K562 (cell line): ENCODE data around the gene OXSM. TPM values are rescaled to one million over a fixed set of nuclear protein-coding genes. Genes with fewer than 3 reads are reported as not detected.

ENCODE experiments used
- ATAC-seq: fragments of 200-7000 bp; cut with Tn5 transposase; 3 replicates; pipeline ENCODE4 v1.9.1; 2020; ENCODE audit warnings: moderate library complexity
- BruUV-seq: library from RNA; stranded (reverse); fragments of 400-500 nt; replicated peaks from 2 replicates; lab custom pipeline; 2021; lab: Mats Ljungman, UMichigan
- CTCF ChIA-PET: fragments of 300-600 bp; formaldehyde crosslinking; extraction: SDS; loops from one replicate; lab custom pipeline; 2021; ENCODE audit warnings: low intra/inter-chr PET ratio; lab: Yijun Ruan, JAX
- POLR2A ChIA-PET: fragments of 300-600, 350-650 bp; sonication (Branson Sonifier 250); formaldehyde crosslinking; extraction: SDS; loops from one replicate; lab custom pipeline; 2021; ENCODE audit warnings: antibody characterized with exemption, inconsistent platforms; lab: Yijun Ruan, JAX
- DNase-seq, 4 experiments: peaks; one replicate each; pipeline versions ENCODE4 v3.0.0 to v3.0.0-alpha.2; 2011 to 2018; ENCODE audit warnings: low spot score in 3 of 4, mixed read lengths in 3 of 4; ENCODE audit errors: extremely low read depth in 1 of 4
- FAIRE-seq: peaks from 2 replicates; lab custom pipeline; 2011; peaks lifted over from hg19 to GRCh38; lab: Jason Lieb, UNC
- H2AFZ ChIP-seq: 2 replicates; pipeline ENCODE4 v1.6.0; 2011; ENCODE audit warnings: low read depth, low read length, control low read depth, inconsistent platforms
- H3K27ac ChIP-seq: fragments of 200-600 bp; 3 replicates; pipeline ENCODE4 v1.8.0; 2011; ENCODE audit warnings: low read depth, mild to moderate bottlenecking, control low read depth, inconsistent platforms, low read length, moderate library complexity, mixed read lengths; ENCODE audit errors: extremely low read depth
- H3K27me3 ChIP-seq, 2 experiments: fragments of 300-600 bp in 1 of 2; 2 replicates in 1 of 2; 3 replicates in 1 of 2; pipeline versions ENCODE4 v1.6.0 to v1.8.0; 2011; ENCODE audit warnings: inconsistent platforms in 2 of 2, low read length in 2 of 2, mild to moderate bottlenecking in 1 of 2, mixed read lengths in 1 of 2, moderate library complexity in 1 of 2; ENCODE audit not compliant: control insufficient read depth in 2 of 2, insufficient read depth in 2 of 2
- H3K36me3 ChIP-seq: fragments of 300-600 bp; 3 replicates; pipeline ENCODE4 v1.8.0; 2011; ENCODE audit warnings: mild to moderate bottlenecking, low read length, inconsistent platforms; ENCODE audit not compliant: control insufficient read depth, insufficient read depth
- H3K4me1 ChIP-seq, 2 experiments: fragments of 200-600 bp in 1 of 2; replicated peaks in 1 of 2; 2 replicates in 1 of 2; 3 replicates in 1 of 2; pipeline versions ENCODE4 v1.5.1 to v1.8.0; 2011; ENCODE audit warnings: inconsistent platforms in 2 of 2, low read length in 2 of 2, mild to moderate bottlenecking in 1 of 2, mixed read lengths in 1 of 2, moderate library complexity in 1 of 2; ENCODE audit not compliant: control insufficient read depth in 2 of 2, insufficient read depth in 2 of 2
- H3K4me2 ChIP-seq: 2 replicates; pipeline ENCODE4 v1.6.1; 2011; ENCODE audit warnings: low read length, control low read depth, inconsistent platforms, mixed read lengths; ENCODE audit not compliant: insufficient read depth
- H3K4me3 ChIP-seq: fragments of 200-600 bp; sonication (generic), shearing (Covaris generic); 2 replicates; pipeline ENCODE4 v1.5.1; 2016; ENCODE audit warnings: control low read depth, inconsistent platforms
- H3K79me2 ChIP-seq: fragments of 200-600 bp; 3 replicates; pipeline ENCODE4 v1.8.0; 2011; ENCODE audit warnings: low read length, inconsistent platforms; ENCODE audit not compliant: control insufficient read depth, insufficient read depth
- H3K9ac ChIP-seq, 2 experiments: 2 replicates each; pipeline versions ENCODE4 v1.6.0 to v1.6.1; 2011; ENCODE audit warnings: low read depth in 2 of 2, low read length in 2 of 2, control low read depth in 1 of 2, inconsistent platforms in 1 of 2, mild to moderate bottlenecking in 1 of 2, mixed read lengths in 1 of 2; ENCODE audit not compliant: insufficient read depth in 1 of 2
- H3K9me1 ChIP-seq: one replicate; pipeline ENCODE4 v1.6.0; 2011; ENCODE audit warnings: inconsistent platforms, mild to moderate bottlenecking, low read length, moderate library complexity; ENCODE audit not compliant: control insufficient read depth, insufficient read depth
- H3K9me3 ChIP-seq: replicated peaks from 2 replicates; pipeline ENCODE4 v1.5.1; 2011; ENCODE audit warnings: low read depth, low read length, inconsistent platforms; ENCODE audit not compliant: control insufficient read depth, insufficient read depth
- H4K20me1 ChIP-seq: replicated peaks from 2 replicates; pipeline ENCODE4 v1.6.1; 2011; ENCODE audit warnings: low read length, inconsistent platforms, mixed read lengths; ENCODE audit not compliant: control insufficient read depth, insufficient read depth
- BCL6 ChIP-seq: fragments of 250-450 bp; sonication (Bioruptor Pico); IDR thresholded peaks from 2 replicates; pipeline ENCODE4 v1.4.0; 2020
- CREM ChIP-seq: IDR thresholded peaks from 2 replicates; pipeline ENCODE4 v1.6.1; 2014; ENCODE audit warnings: antibody characterized with exemption, low read depth
- ELK3 ChIP-seq: fragments of 450-650 bp; formaldehyde crosslinking; IDR thresholded peaks from 2 replicates; pipeline ENCODE4 v1.4.0; 2020; ENCODE audit warnings: mild to moderate bottlenecking
- EP300 ChIP-seq: IDR thresholded peaks from 2 replicates; pipeline ENCODE4 v1.6.1; 2012; ENCODE audit warnings: low read length, improper control_type of control experiment
- GABPA ChIP-seq: fragments of 200-800 bp; sonication (Bioruptor generic); conservative IDR thresholded peaks from 2 replicates; pipeline ENCODE4 v1.6.1; 2016; ENCODE audit warnings: low read depth, missing genetic modification characterization, missing compliant biosample characterization
- GATA2 ChIP-seq: sonication (generic); formaldehyde crosslinking; IDR thresholded peaks from 2 replicates; pipeline ENCODE4 v1.4.0; 2020; ENCODE audit warnings: mild to moderate bottlenecking, missing genetic modification reagents
- HDAC3 ChIP-seq: fragments of 450-650 bp; IDR thresholded peaks from 2 replicates; pipeline ENCODE4 v1.6.1; 2018; ENCODE audit warnings: borderline replicate concordance, mild to moderate bottlenecking, moderate library complexity; ENCODE audit not compliant: partially characterized antibody
- NFATC3 ChIP-seq: fragments of 450-650 bp; IDR thresholded peaks from 2 replicates; pipeline ENCODE4 v1.6.1; 2017; ENCODE audit warnings: mild to moderate bottlenecking
- POLR2AphosphoS5 ChIP-seq: IDR thresholded peaks from 2 replicates; pipeline ENCODE4 v1.6.1; 2011; ENCODE audit warnings: mild to moderate bottlenecking, low read depth, low read length, moderate library complexity; ENCODE audit not compliant: control insufficient read depth, insufficient read depth
- POLR2G ChIP-seq: fragments of 200-400 bp; formaldehyde crosslinking; IDR thresholded peaks from 2 replicates; pipeline ENCODE4 v1.6.1; 2017; ENCODE audit warnings: low read depth, mild to moderate bottlenecking, antibody characterized with exemption, low read length, moderate library complexity
- SIRT6 ChIP-seq: IDR thresholded peaks from one replicate; pipeline ENCODE4 v1.6.1; 2012; ENCODE audit warnings: low read depth, mild to moderate bottlenecking, control low read depth, inconsistent platforms, low read length, moderate library complexity
- SLC30A9 ChIP-seq: fragments of 250-450 bp; sonication (Bioruptor Pico); IDR thresholded peaks from 2 replicates; pipeline ENCODE4 v1.8.0; 2022; ENCODE audit warnings: mild to moderate bottlenecking, moderate library complexity
- STAT5A ChIP-seq: IDR thresholded peaks from 2 replicates; pipeline ENCODE4 v1.6.1; 2012; ENCODE audit warnings: low read length, inconsistent platforms, borderline replicate concordance
- TCF3 ChIP-seq: sonication (generic); formaldehyde crosslinking; IDR thresholded peaks from 2 replicates; pipeline ENCODE4 v1.4.0; 2020; ENCODE audit warnings: mild to moderate bottlenecking, missing genetic modification reagents
- TCFL5 ChIP-seq: fragments of 250-450 bp; sonication (Bioruptor Pico); conservative IDR thresholded peaks from 2 replicates; pipeline ENCODE4 v1.6.1; 2021; ENCODE audit warnings: mild to moderate bottlenecking, moderate library complexity, matching md5 sums
- ZBTB2 ChIP-seq: fragments of 450-650 bp; IDR thresholded peaks from 2 replicates; pipeline ENCODE4 v1.6.1; 2016; ENCODE audit warnings: antibody characterized with exemption
- ZBTB9 ChIP-seq: fragments of 450-650 bp; formaldehyde crosslinking; IDR thresholded peaks from 2 replicates; pipeline ENCODE4 v1.4.0; 2020; ENCODE audit warnings: mild to moderate bottlenecking, moderate library complexity
- ZFP36 ChIP-seq: fragments of 150-350 bp; IDR thresholded peaks from 2 replicates; pipeline ENCODE4 v1.6.1; 2018; ENCODE audit warnings: low read length, low read depth; ENCODE audit not compliant: partially characterized antibody
- ZFX ChIP-seq: sonication (generic); formaldehyde crosslinking; IDR thresholded peaks from 2 replicates; pipeline ENCODE4 v1.8.0; 2022; ENCODE audit warnings: mild to moderate bottlenecking, missing genetic modification reagents, moderate library complexity
- WGBS: fragments of 100-300 bp; shearing (Covaris generic); methylation state at CpG from one replicate; pipeline ENCODE4 v1.1.6; 2016; ENCODE audit warnings: low coverage, mixed read lengths; ENCODE audit not compliant: insufficient coverage; ENCODE audit errors: missing lambda C conversion rate; 5-methylcytosine and 5-hydroxymethylcytosine counted together
- in situ Hi-C: fragments of 300-500 bp; cut with MboI; formaldehyde crosslinking; loops from 4 replicates; pipeline ENCODE4 v1.15.0; 2018; ENCODE audit warnings: inconsistent platforms, mixed read lengths
- intact Hi-C: fragments of 100-400 bp; cut with micrococcal nuclease; formaldehyde crosslinking; loops from 2 replicates; pipeline ENCODE4 v1.14.2; 2022
- polyA plus RNA-seq, 8 experiments: library from polyadenylated mRNA; depleted of rRNA in 4 of 8; stranded (reverse) in 5 of 8; unstranded in 3 of 8; fragments of >200 nt; fragmentation: Nextera tagmentation in 2 of 8; fragmentation: Illumina TruSeq in 1 of 8; extraction: Ambion mirVana in 2 of 8; extraction: Trizol in 1 of 8; gene quantifications; 2 replicates each; pipeline versions ENCODE4 v1.2.1 to v1.2.3, GENCODE V29; 2011 to 2014; ENCODE audit warnings: inconsistent platforms in 1 of 8, missing spikeins in 1 of 8
- total RNA-seq, 7 experiments: library from RNA; depleted of rRNA in 6 of 7; stranded (reverse); fragments of >200 nt in 6 of 7; fragmentation: Illumina TruSeq in 2 of 7; extraction: Trizol in 2 of 7; gene quantifications; 2 replicates each; pipeline versions ENCODE4 v1.2.1 to v1.2.3, GENCODE V29; 2011 to 2021; ENCODE audit warnings: low replicate concordance in 1 of 7

Gene OXSM
- total and polyA plus RNA-seq, 9 of the 15 experiments (the other 6 are each of a cell fraction or from before 2014, with no cell fraction given): 24.0 to 107 (median 34.0) TPM

DNA sequence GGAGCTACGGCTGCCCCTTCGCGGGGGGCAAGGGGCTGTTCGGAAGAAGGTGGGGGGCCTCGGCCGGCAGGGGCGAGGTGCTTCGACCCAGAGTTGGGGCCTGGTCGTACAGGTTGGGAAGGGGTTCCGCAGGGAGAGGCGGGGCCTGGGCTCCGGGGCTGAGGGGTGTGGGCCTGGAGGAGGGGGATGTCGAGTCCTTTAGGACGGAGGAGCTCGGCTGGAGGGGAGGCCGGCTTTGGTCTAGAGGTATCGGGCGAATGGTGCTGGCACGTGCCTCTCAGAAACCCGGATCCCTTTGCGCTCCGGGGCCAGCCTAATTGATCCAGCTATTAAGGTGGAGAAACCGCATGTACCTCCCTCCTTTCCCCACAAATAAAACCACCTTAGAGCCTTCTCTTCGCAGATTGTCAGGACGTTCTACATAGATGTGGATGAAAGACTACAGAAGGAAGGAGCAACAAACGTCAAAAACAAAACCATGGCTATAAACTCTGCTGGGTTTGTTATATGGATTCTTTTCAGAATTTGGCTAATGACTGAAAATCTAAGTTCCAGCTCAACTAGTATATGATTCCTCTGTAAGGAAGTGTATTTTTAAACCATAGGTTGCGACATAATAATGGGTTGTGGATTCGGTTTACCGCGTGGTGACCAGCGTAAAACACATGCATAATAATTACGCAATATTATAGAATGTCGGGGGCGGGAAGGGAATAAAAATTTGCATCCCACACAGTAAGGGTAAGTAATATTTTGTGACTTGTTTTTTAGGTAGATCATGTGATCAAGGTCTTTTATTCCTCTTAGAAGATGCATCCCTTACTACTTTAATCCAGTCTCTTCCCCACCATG, 6.0 kb upstream of the OXSM start:
- CTCF ChIA-PET: no interaction called here
- Histone ChIP-seq H3K27ac (peak overlapping the region; percentile 63), H3K36me3 (peaks cover 11% of the 10 kb centered on the region), H3K4me2 (peak overlapping the region; percentile 76), H3K4me1 (peaks cover 12 to 39% of the 10 kb centered on the region in 2 experiments; a peak in 4 of 5 replicates), H3K4me3 (peak overlapping the region; percentile 85), H3K9me1 (no peaks in the 10 kb centered on the region), H3K9me3 (no peaks in the 10 kb centered on the region), H4K20me1 (no peaks in the 10 kb centered on the region), H3K9ac (peak overlapping the region; percentile 64 to 94), H2AFZ (peak overlapping the region; percentile 71), H3K27me3 (no peaks in the 10 kb centered on the region), H3K79me2 (peaks cover 78% of the 10 kb centered on the region)
- BruUV-seq: TSS peak; percentile 76
- peak in 3 of 4 experiments; percentile 25 to 77 (median 34) for DNase-seq
- WGBS: 1% methylated on average over 19 of the region's 34 CpGs
- ATAC-seq: peak; percentile 61
- POLR2A ChIA-PET: interaction anchor here (1.1 to 1.4 kb wide), 4 partner anchors 11 to 24 kb away, joined by 3 to 6 read pairs (median 5); no protein-coding TSS in a partner anchor
- intact Hi-C loops (loop anchor here (2.0 kb wide), 1 partner anchor 121 kb away; no protein-coding TSS in a partner anchor), in situ Hi-C loops (no loop called here)
- FAIRE-seq: no peak
- TF ChIP-seq SLC30A9 (CRISPR knock-in tag) (no peak), GABPA (tag) (no peak), POLR2AphosphoS5 (no peak), TCFL5 (no peak), TCF3 (CRISPR knock-in tag) (no peak), EP300 (no peak), NFATC3 (no peak), STAT5A (no peak; the same call in 1 of the 2 replicates), ZFX (CRISPR knock-in tag) (peak; percentile 68; the same call in 1 of the 2 replicates), BCL6 (CRISPR knock-in tag) (no peak), ZBTB9 (CRISPR knock-in tag) (no peak), GATA2 (CRISPR knock-in tag) (no peak), ZFP36 (no peak), HDAC3 (peak; percentile 13), CREM (no peak), POLR2G (no peak), ELK3 (CRISPR knock-in tag) (no peak), ZBTB2 (no peak), SIRT6 (no peak)
